Glomerular visceral epithelial cell (primary cell): ENCODE measurements around the gene ADIPOQ.
"Not testable (repeated sequence)": the region's sequence is repeated elsewhere in the genome, so short reads cannot be mapped to it uniquely, and the experiment has no call there.

Source experiments
- DNase-seq: peaks from one replicate; pipeline ENCODE4 v3.0.0-alpha.2; 2016; ENCODE audit errors: extremely low spot score

ADIPOQ gene

DNA sequence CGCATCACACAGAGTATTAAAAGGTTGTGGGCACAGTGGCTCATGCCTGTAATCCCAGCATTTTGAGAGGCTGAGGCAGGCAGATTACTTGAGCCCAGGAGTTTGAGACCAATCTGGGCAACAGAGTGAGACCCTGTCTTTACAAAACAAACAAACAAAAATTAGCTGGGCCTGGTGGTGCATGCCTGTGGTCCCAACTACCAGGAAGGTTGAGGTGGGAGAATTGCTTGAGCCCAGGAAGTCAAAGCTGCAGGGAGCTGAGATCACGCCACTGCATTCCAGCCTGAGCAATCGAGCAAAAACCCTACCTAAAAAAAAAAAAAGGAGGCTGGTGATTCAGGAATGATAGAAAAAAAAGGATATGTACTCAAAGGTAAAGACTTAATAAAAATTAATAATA, 59.6 kb downstream of the ADIPOQ start:
- peak; percentile 70 for DNase-seq

DNA sequence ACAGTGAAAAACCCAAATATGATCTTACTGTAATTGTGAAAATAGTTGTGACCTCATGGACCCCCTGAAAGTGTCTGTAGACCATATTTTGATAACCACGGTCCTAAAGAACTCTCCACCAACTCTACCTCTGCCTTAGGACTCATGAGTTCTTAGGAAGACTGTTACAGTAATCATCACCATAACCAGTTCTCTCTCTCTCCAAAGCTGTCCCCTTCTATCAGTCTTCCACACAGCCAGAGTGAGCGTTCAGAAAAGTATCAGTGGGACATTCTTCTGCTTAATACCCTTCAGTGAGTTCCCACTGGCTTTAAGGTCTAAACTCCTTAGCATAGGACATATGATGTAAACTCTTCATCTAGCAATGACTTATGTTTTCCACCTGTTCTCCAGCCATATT, 60.2 kb downstream of the ADIPOQ start:
- no peak for DNase-seq

DNA sequence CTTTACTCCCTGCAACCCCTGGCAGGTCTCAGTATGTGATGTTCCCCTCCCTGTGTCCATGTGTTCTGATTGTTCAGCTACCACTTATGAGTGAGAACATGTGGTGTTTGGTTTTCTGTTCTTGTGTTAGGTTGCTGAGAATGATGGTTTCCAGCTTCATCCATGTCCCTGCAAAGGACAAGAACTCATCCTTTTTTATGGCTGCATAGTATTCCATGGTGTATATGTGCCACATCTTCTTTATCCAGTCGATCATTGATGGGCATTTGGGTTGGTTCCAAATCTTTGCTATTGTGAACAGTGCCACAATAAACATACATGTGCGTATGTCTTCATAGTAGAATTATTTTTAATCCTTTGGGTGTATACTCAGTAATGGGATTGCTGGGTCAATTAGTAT, 61.2 kb downstream of the ADIPOQ start:
- not testable (repeated sequence) for DNase-seq

DNA sequence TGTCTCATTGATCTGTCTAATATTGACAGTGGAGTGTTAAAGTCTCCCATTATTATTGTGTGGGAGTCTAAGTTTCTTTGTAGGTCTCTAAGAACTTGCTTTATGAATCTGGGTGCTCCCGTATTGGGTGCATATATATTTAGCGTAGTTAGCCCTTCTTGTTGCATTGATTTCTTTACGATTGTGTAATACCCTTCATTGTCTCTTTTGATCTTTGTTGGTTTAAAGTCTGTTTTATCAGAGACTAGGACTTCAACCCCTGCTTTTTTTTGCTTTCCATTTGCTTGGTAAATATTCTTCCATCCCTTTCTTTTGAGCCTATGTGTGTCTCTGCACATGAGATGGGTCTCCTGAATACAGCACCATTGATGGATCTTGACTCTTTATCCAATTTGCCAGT, 64.6 kb downstream of the ADIPOQ start:
- not testable (repeated sequence) for DNase-seq
